ENCODE measurements around the gene GTF2A2.

DNA sequence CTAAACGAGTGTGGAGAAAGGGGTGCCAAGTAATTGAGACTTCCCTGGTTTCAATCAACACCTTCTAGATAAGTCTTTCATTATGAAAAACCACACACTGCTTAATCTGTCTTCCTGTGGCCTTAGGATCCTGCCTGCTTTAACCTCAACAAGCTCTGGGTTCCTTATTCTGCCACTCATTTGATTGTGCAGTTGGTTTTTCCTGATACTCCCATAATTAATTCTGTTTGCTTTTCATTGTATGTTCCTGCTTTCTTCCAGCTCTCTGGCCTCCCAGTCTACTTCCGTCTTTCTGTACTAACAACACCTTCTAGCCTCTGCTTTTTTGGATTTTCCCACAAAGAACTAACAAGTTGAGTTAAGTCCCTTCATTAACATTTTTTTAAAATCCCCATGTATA lies 66.0 kb downstream of the GTF2A2 start:
- TF ChIP-seq, protein P1, sequence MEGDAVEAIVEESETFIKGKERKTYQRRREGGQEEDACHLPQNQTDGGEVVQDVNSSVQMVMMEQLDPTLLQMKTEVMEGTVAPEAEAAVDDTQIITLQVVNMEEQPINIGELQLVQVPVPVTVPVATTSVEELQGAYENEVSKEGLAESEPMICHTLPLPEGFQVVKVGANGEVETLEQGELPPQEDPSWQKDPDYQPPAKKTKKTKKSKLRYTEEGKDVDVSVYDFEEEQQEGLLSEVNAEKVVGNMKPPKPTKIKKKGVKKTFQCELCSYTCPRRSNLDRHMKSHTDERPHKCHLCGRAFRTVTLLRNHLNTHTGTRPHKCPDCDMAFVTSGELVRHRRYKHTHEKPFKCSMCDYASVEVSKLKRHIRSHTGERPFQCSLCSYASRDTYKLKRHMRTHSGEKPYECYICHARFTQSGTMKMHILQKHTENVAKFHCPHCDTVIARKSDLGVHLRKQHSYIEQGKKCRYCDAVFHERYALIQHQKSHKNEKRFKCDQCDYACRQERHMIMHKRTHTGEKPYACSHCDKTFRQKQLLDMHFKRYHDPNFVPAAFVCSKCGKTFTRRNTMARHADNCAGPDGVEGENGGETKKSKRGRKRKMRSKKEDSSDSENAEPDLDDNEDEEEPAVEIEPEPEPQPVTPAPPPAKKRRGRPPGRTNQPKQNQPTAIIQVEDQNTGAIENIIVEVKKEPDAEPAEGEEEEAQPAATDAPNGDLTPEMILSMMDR (IDR thresholded peaks at IDR 0.05), result no peak
- no peak for TF ChIP-seq EZH2 (IDR thresholded peaks at IDR 0.05)
- TF ChIP-seq EZH2phosphoT487 (IDR thresholded peaks at IDR 0.05), result no peak

Data from neural progenitor cell (in vitro differentiated cells).